GM11168 (cell line): Measurements from ENCODE around the gene LCMT2.

Experiments
- in situ Hi-C: fragments of 300-500 bp; cut with MboI; formaldehyde crosslinking; loops from one replicate; pipeline ENCODE4 v1.12.0; 2022; ENCODE audit warnings: low sequenced_read_pairs; ENCODE audit not compliant: unreplicated experiment

The LCMT2 gene

GRCh38 chr15:43276563-43277200 lies 53.7 kb downstream of the LCMT2 start:
- in situ Hi-C loops, result no loop called here

- in situ Hi-C loops, result no loop called here
Measured at GRCh38 chr15:43275740-43276562, 54.4 kb downstream of the LCMT2 start.

- in situ Hi-C loops, result no loop called here
Measured at GRCh38 chr15:43274136-43274535, 56.2 kb downstream of the LCMT2 start.
